A673 (cell line): ENCODE data around the gene TMEM109.

Experiments used
- EZH2 ChIP-seq: fragments of 200-600 bp; sonication (generic); IDR thresholded peaks from 2 replicates; pipeline ENCODE4 v1.6.1; 2017; ENCODE audit warnings: borderline replicate concordance, low read depth, mild to moderate bottlenecking, mixed read lengths, antibody characterized with exemption, low read length; ENCODE audit not compliant: poor library complexity, severe bottlenecking
- TF ChIP-seq, protein P1 (sequence below): fragments of 300-800, 200-600 bp; sonication (generic); conservative IDR thresholded peaks from 2 replicates; pipeline ENCODE4 v1.5.1; 2017; ENCODE audit warnings: low read depth, mild to moderate bottlenecking, antibody characterized with exemption, low read length, moderate library complexity, mixed read lengths

DNA sequence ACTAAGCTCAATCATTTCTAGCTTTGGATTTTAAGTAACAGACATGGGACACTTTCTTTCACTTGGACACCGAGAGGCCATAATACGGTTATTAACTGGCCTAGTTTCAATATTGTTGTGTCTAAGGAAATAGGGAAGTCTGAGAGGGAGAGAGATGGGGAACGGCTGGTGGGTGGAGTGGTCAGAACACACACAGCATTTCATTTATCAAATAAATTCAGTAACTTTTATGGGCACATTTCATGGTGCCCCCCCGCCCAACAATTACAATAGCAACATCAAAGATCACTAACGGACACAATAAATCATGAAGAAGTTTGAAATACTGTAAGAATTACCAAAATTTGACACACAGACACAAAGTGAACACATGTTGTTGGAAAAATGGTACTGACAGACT, 18.3 kb upstream of the TMEM109 start:
- TF ChIP-seq, protein P1, sequence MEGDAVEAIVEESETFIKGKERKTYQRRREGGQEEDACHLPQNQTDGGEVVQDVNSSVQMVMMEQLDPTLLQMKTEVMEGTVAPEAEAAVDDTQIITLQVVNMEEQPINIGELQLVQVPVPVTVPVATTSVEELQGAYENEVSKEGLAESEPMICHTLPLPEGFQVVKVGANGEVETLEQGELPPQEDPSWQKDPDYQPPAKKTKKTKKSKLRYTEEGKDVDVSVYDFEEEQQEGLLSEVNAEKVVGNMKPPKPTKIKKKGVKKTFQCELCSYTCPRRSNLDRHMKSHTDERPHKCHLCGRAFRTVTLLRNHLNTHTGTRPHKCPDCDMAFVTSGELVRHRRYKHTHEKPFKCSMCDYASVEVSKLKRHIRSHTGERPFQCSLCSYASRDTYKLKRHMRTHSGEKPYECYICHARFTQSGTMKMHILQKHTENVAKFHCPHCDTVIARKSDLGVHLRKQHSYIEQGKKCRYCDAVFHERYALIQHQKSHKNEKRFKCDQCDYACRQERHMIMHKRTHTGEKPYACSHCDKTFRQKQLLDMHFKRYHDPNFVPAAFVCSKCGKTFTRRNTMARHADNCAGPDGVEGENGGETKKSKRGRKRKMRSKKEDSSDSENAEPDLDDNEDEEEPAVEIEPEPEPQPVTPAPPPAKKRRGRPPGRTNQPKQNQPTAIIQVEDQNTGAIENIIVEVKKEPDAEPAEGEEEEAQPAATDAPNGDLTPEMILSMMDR, result no peak
- TF ChIP-seq EZH2, result no peak
